ENCODE measurements around the gene ZNF610. TPM values are rescaled to one million over a fixed set of nuclear protein-coding genes. Genes with fewer than 3 reads are reported as not detected.

ZNF610 gene
- total and polyA plus RNA-seq, 2 of the 13 experiments (the other 11 are each of a cell fraction or from before 2014, with no cell fraction given): 0.32 to 0.69 TPM

DNA sequence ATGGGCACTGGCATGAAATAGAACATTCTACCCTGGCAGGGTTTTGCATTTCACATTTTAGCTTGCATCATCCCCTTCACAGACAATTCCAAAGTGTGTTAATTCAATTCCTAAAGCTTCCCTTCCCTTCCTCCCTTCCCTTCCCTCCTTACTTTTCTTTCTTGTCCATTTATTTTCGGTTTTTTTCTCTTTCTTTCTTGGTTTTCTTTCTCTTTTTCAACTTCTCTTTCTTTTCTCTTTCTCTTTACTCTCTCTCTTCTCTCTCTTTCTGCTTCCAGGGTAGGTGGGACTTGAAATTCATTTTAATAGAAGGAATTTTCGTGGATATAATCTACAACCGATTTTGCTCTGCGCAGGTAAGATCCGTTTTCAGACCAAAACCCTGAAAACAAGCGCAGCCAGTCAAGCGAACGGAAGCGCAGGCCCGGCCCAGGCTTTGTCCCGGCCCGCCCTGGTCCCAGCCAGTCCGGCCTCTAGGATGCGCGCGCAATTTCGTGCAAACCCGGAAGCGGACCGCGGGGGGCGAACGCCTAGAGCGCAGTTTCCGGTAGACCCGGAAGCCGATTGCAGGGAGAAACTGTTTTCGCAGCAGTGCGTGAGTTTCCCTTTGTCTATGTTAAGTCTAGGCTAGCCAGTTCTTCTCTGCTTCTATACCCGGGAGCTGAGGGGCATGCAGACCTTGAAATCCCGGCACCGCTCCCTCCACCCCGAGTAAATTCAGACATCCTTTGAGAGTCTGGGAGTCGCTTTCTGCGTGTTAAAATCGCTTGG, 61.5 kb downstream of the ZNF610 start, which contains the start of gene ZNF528:
Gene ZNF528, plus strand, starts transcription at position 540 of the 771 bp plus-strand sequence. CDS start 4,165 bp downstream, outside the sequence.
- ATAC-seq: peak; percentile 100
- ChIA-PET CTCF (ENCODE audit: low intra/inter-chr PET ratio, low total read pairs) (no interaction called here), POLR2A (no interaction called here)
- WGBS (ENCODE audit: low lambda C conversion rate): under 1% methylated on average over 30 of the region's 36 CpGs
- Histone ChIP-seq H3K27ac (ENCODE audit: extremely low read length, insufficient read depth, low read length) (peak within 1 kb of the TSS; percentile 56), H3K4me3 (replicated peaks in 1 of 3; ENCODE audit: insufficient read depth in 1 of 3, low read depth in 2 of 3, low read length in 3 of 3) (peak within 1 kb of the TSS; percentile 87 to 89 (median 89)), H2AFZ (ENCODE audit: low read length) (peak within 1 kb of the TSS; percentile 90), H4K20me1 (ENCODE audit: insufficient read depth, low read length) (no peaks in the 10 kb centered on the region), H3K9me3 (ENCODE audit: low read length) (peaks cover 65% of the 10 kb centered on the region), H3K27me3 (ENCODE audit: control insufficient read depth in 1 of 2, insufficient read depth in 2 of 2, low read length in 2 of 2) (no peaks in the 10 kb centered on the region; a peak in 1 of 5 replicates), H3K4me1 (ENCODE audit: insufficient read depth, low read length) (peaks cover 9% of the 10 kb centered on the region; the same call in 1 of the 2 replicates), H3K4me2 (ENCODE audit: low read depth, low read length) (peak within 1 kb of the TSS; percentile 87), H3K36me3 (replicated peaks in 1 of 2; ENCODE audit: control insufficient read depth in 1 of 2, insufficient read depth in 2 of 2, low read length in 2 of 2) (peaks cover 2 to 8% of the 10 kb centered on the region in 2 experiments; a peak in 3 of 5 replicates), H3K9ac (ENCODE audit: insufficient read depth, low read depth, low read length) (peak within 1 kb of the TSS; percentile 89), H3K79me2 (ENCODE audit: insufficient read depth, low read length) (no peaks in the 10 kb centered on the region)
- in situ Hi-C loops (cut with HindIII; ENCODE audit: extremely low pct_ligation_motif_present, low pct_unique_long_range_greater_than_20kb): no loop called here
- peak; percentile 49 for FAIRE-seq
- peak; percentile 89 for DNase-seq (ENCODE audit: low spot score)
- TSS peak; percentile 77 for BruUV-seq (replicated peaks)
- intact Hi-C loops (cut with micrococcal nuclease; ENCODE audit: unreplicated experiment): no loop called here
- TF ChIP-seq ATF7-NPFF (CRISPR knock-in tag; IDR thresholded peaks at IDR 0.05; ENCODE audit: low read depth): 0 out of 2 replicates have a peak, but pooled peaks have one; percentile 46
- no peak for TF ChIP-seq CEBPG (CRISPR knock-in tag; IDR thresholded peaks at IDR 0.05)
- TF ChIP-seq ZNF644 (CRISPR knock-in tag; IDR thresholded peaks at IDR 0.05; ENCODE audit: low read depth): no peak
- TF ChIP-seq, protein P1, sequence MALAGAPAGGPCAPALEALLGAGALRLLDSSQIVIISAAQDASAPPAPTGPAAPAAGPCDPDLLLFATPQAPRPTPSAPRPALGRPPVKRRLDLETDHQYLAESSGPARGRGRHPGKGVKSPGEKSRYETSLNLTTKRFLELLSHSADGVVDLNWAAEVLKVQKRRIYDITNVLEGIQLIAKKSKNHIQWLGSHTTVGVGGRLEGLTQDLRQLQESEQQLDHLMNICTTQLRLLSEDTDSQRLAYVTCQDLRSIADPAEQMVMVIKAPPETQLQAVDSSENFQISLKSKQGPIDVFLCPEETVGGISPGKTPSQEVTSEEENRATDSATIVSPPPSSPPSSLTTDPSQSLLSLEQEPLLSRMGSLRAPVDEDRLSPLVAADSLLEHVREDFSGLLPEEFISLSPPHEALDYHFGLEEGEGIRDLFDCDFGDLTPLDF (CRISPR knock-in tag; IDR thresholded peaks at IDR 0.05): peak; percentile 63; the same call in 1 of the 2 replicates
- peak; percentile 70 for TF ChIP-seq HDAC1 (CRISPR knock-in tag; IDR thresholded peaks at IDR 0.05)
- 0 out of 2 replicates have a peak, but pooled peaks have one; percentile 34 for TF ChIP-seq KDM5A (IDR thresholded peaks at IDR 0.05; ENCODE audit: borderline replicate concordance, low read length)
- no peak for TF ChIP-seq HOXA5 (CRISPR knock-in tag; IDR thresholded peaks at IDR 0.05)
- TF ChIP-seq ZNF263 (CRISPR knock-in tag; IDR thresholded peaks at IDR 0.05): 0 out of 2 replicates have a peak, but pooled peaks have one; percentile 16
- no peak for TF ChIP-seq ZKSCAN1 (IDR thresholded peaks at IDR 0.05; ENCODE audit: low read length)
- TF ChIP-seq ZMAT3 (CRISPR knock-in tag; conservative IDR thresholded peaks at IDR 0.05): no peak
- TF ChIP-seq DRAP1 (CRISPR knock-in tag; IDR thresholded peaks at IDR 0.05): 0 out of 2 replicates have a peak, but pooled peaks have one; percentile 25
- no peak for TF ChIP-seq SNAI1 (CRISPR knock-in tag; IDR thresholded peaks at IDR 0.05; ENCODE audit: borderline replicate concordance)
- peak; percentile 69; the same call in 1 of the 2 replicates for TF ChIP-seq ZZZ3 (CRISPR knock-in tag; IDR thresholded peaks at IDR 0.05; ENCODE audit: borderline replicate concordance)
- TF ChIP-seq RBFOX2 (IDR thresholded peaks at IDR 0.05; ENCODE audit: low read depth, low read length): peak; percentile 75
- TF ChIP-seq GATAD1 (CRISPR knock-in tag; IDR thresholded peaks at IDR 0.05): peak; percentile 79
- TF ChIP-seq XBP1 (CRISPR knock-in tag; IDR thresholded peaks at IDR 0.05): no peak
- 0 out of 2 replicates have a peak, but pooled peaks have one; percentile 33 for TF ChIP-seq FOXK1 (CRISPR knock-in tag; IDR thresholded peaks at IDR 0.05; ENCODE audit: borderline replicate concordance, low read depth)
- 0 out of 2 replicates have a peak, but pooled peaks have one; percentile 22 for TF ChIP-seq GLI4 (CRISPR knock-in tag; IDR thresholded peaks at IDR 0.05; ENCODE audit: borderline replicate concordance)
- TF ChIP-seq ZNF326 (CRISPR knock-in tag; IDR thresholded peaks at IDR 0.05; ENCODE audit: borderline replicate concordance): no peak
- TF ChIP-seq JARID2 (CRISPR knock-in tag; IDR thresholded peaks at IDR 0.05; ENCODE audit: insufficient replicate concordance): no peak
- no peak for TF ChIP-seq ZNF577 (CRISPR knock-in tag; IDR thresholded peaks at IDR 0.05; ENCODE audit: borderline replicate concordance, low read depth)
- no peak for TF ChIP-seq ZFP37 (CRISPR knock-in tag; IDR thresholded peaks at IDR 0.05; ENCODE audit: borderline replicate concordance)
- peak; percentile 63 for TF ChIP-seq KMT2B (CRISPR knock-in tag; IDR thresholded peaks at IDR 0.05)
- TF ChIP-seq MED1 (CRISPR knock-in tag; IDR thresholded peaks at IDR 0.05): peak; percentile 32; the same call in 1 of the 2 replicates
- no peak for TF ChIP-seq ATAD3A (CRISPR knock-in tag; IDR thresholded peaks at IDR 0.05)

All from HepG2 (cell line).